RWPE2 (cell line): Measurements from ENCODE around the gene IQGAP3.

Source experiments
- ATAC-seq: fragments of 200-7000 bp; cut with Tn5 transposase; 3 replicates; pipeline ENCODE4 v1.9.1; 2021; ENCODE audit warnings: low read depth
- DNase-seq: peaks from one replicate; pipeline ENCODE4 v3.0.0-alpha.2; 2020; ENCODE audit warnings: low spot score
- H3K27ac ChIP-seq: fragments of 450-650 bp; 2 replicates; pipeline ENCODE4 v1.5.1; 2017; ENCODE audit warnings: mild to moderate bottlenecking; ENCODE audit not compliant: poor library complexity, severe bottlenecking
- H3K27me3 ChIP-seq: fragments of 250-450 bp; sonication (Bioruptor Pico); 2 replicates; pipeline ENCODE4 v1.5.1; 2021; ENCODE audit warnings: mild to moderate bottlenecking, moderate library complexity; ENCODE audit not compliant: insufficient read depth, poor library complexity, severe bottlenecking
- H3K36me3 ChIP-seq: fragments of 250-450 bp; sonication (Bioruptor Pico); 2 replicates; pipeline ENCODE4 v1.5.1; 2020; ENCODE audit warnings: low read depth, mild to moderate bottlenecking, moderate library complexity
- H3K4me1 ChIP-seq: fragments of 250-450 bp; sonication (Bioruptor Pico); 2 replicates; pipeline ENCODE4 v1.5.1; 2021; ENCODE audit warnings: mild to moderate bottlenecking, moderate library complexity; ENCODE audit not compliant: insufficient read depth, poor library complexity, severe bottlenecking
- H3K4me3 ChIP-seq: fragments of 250-450 bp; sonication (Bioruptor Pico); 2 replicates; pipeline ENCODE4 v1.5.1; 2021; ENCODE audit warnings: mild to moderate bottlenecking, moderate library complexity; ENCODE audit not compliant: severe bottlenecking
- H3K9me3 ChIP-seq: fragments of 250-450 bp; sonication (Bioruptor Pico); 2 replicates; pipeline ENCODE4 v1.5.1; 2021; ENCODE audit warnings: mild to moderate bottlenecking, moderate library complexity; ENCODE audit not compliant: severe bottlenecking
- TF ChIP-seq, protein P1 (sequence below): fragments of 450-650 bp; IDR thresholded peaks from one replicate; pipeline ENCODE4 v1.5.1; 2017; ENCODE audit warnings: mild to moderate bottlenecking, moderate library complexity; ENCODE audit not compliant: poor library complexity, severe bottlenecking

IQGAP3 gene

DNA sequence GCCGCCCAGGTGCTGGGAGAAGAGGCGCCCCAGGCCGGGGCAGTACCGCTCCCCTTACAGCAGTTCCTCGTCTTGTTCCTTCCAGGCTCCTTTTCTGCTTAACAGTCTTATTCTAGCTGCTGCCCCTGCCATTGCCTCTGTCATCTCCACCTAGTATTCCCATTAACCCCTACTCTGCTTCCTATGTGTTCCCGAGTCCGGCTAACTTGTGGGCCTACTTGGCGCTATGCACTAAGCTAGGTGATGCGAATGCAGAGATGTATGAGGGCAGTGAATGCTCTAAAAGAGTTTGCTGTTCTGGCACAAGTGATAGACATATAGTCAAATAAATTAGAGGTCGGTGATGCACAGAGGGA is 276 bp upstream of the IQGAP3 start:
- Histone ChIP-seq H3K27ac (no peak overlapping the region), H3K4me1 (peaks cover 10% of the 10 kb centered on the region), H3K27me3 (no peaks in the 10 kb centered on the region), H3K9me3 (no peaks in the 10 kb centered on the region), H3K36me3 (peaks cover 29% of the 10 kb centered on the region), H3K4me3 (peak overlapping the region; percentile 50)
- DNase-seq (no peak), ATAC-seq (no peak)
- TF ChIP-seq, protein P1, sequence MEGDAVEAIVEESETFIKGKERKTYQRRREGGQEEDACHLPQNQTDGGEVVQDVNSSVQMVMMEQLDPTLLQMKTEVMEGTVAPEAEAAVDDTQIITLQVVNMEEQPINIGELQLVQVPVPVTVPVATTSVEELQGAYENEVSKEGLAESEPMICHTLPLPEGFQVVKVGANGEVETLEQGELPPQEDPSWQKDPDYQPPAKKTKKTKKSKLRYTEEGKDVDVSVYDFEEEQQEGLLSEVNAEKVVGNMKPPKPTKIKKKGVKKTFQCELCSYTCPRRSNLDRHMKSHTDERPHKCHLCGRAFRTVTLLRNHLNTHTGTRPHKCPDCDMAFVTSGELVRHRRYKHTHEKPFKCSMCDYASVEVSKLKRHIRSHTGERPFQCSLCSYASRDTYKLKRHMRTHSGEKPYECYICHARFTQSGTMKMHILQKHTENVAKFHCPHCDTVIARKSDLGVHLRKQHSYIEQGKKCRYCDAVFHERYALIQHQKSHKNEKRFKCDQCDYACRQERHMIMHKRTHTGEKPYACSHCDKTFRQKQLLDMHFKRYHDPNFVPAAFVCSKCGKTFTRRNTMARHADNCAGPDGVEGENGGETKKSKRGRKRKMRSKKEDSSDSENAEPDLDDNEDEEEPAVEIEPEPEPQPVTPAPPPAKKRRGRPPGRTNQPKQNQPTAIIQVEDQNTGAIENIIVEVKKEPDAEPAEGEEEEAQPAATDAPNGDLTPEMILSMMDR, result no peak

DNA sequence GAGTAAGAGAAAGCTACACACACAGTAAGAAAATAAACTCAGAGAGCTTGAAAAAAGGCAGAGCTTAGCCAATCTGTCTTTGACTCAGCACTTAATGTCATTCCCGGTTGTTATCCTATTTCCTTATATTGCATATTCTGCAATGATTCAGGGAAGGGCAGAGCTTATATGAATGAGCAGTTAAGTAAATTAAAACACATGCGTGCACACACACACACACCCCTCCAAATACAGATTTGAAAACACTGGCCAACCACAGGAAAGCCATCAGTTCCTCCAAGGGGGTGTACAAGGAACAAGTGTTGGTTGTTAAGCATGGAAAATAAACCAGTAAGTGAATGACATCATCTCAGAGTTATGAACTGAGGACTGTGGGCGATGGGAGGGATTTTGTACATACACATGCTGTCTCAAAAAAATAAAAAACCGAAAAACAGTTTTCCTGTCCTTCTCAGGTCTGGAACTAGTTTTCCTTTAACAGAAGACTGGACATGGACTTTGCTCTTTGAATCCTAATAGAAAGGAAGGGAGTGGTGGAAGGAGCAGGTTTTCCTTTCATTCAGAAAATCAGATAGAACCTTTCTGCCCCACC is 1.0 kb downstream of the IQGAP3 start:
- Histone ChIP-seq H3K9me3 (no peaks in the 10 kb centered on the region), H3K27me3 (no peaks in the 10 kb centered on the region), H3K36me3 (peaks cover 36% of the 10 kb centered on the region), H3K4me1 (peaks cover 10% of the 10 kb centered on the region), H3K4me3 (peak overlapping the region; percentile 50), H3K27ac (peak overlapping the region; percentile 54)
- TF ChIP-seq, protein P1, result no peak
- ATAC-seq (peak; percentile 58), DNase-seq (no peak)

DNA sequence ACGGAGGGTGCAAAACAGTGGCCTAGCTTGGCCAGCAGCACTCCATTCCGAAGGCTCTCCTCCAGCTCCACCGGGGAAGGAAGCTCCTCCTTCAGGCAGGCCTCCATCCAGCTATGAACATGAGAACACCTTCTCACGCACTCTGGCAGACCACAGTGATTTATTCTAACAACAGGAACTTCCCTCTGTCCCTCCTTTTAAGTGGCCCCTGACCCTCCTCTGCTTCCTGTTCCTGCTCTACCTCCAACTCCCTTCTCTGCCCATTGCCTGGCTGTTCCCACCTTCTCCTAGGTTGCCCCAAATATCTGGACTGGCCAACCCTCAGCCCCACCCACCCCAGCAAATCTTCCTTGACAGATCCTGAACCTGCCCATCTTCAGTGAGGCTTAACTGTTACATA is 5.9 kb downstream of the IQGAP3 start:
- Histone ChIP-seq H3K27me3 (no peaks in the 10 kb centered on the region), H3K4me3 (no peak overlapping the region), H3K27ac (no peak overlapping the region), H3K9me3 (no peaks in the 10 kb centered on the region), H3K4me1 (peaks cover 7% of the 10 kb centered on the region), H3K36me3 (peaks cover 78% of the 10 kb centered on the region)
- ATAC-seq (no peak), DNase-seq (no peak)
- TF ChIP-seq, protein P1, result no peak

DNA sequence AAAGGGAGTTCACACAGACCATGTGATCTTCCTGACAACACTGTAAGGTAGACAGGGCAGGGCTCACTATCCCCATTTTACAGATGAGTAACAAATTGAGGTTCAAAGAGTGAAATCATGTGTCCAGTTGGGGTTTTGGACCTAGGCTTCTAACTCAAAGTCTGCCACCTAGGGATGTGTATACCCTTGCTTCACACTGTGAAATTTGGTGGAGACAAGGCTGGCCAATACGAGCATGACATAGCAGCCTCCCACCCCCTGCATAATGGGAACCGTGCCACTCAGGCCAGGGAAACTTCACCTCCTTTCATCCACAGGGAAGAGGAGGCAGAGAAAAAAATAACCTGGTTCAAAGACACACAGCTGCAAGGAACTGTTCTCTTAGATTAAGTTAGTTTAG is 6.8 kb downstream of the IQGAP3 start:
- Histone ChIP-seq H3K4me1 (no peaks in the 10 kb centered on the region), H3K4me3 (no peak overlapping the region), H3K9me3 (no peaks in the 10 kb centered on the region), H3K27me3 (no peaks in the 10 kb centered on the region), H3K27ac (no peak overlapping the region), H3K36me3 (peaks cover 80% of the 10 kb centered on the region)
- DNase-seq, result no peak
- TF ChIP-seq, protein P1, result no peak
- no peak for ATAC-seq

DNA sequence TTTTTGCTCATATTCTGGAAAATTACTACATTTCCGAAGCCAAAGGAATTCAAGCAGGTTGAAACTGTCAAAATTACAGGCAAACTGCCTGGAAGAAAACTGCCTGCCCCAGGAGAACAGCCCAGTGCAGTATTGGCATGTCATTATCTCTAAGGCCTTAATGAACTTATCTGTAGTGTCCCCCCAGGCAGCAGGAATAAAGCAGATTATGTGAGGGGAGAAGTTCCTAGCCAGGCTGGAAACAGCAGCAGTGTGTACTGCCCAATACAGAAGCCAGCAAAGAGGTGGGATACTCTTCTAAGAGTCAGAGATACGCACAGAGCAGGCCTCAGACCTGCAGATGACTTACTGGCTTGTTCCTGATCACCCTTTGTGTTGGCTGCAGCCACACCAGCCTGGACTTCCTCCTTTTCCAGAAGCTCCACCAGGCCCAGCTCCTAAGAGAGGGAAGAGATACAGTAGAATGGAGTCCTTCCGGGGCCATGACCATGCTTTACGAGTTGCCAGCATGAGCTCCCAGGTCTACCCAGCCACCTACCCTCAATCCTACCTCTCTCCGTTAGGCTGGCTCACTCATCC is 11.7 kb downstream of the IQGAP3 start:
- DNase-seq (no peak), ATAC-seq (no peak)
- H3K4me1 ChIP-seq, result no peaks in the 10 kb centered on the region
- peaks cover 63% of the 10 kb centered on the region for H3K36me3 ChIP-seq
- no peaks in the 10 kb centered on the region for H3K9me3 ChIP-seq
- TF ChIP-seq, protein P1, result no peak
- no peaks in the 10 kb centered on the region for H3K27me3 ChIP-seq
- no peak overlapping the region for H3K27ac ChIP-seq
- no peak overlapping the region for H3K4me3 ChIP-seq
